SK-N-SH treated with all-trans-retinoic acid at 6 μM for 48 hours (cell line): ENCODE data around the gene DTNA.

ENCODE experiments used
- BACH2 ChIP-seq: fragments of 250-450 bp; sonication (Bioruptor Pico); IDR thresholded peaks from 2 replicates; pipeline ENCODE4 v1.9.0; 2021; ENCODE audit warnings: mild to moderate bottlenecking, borderline replicate concordance
- CSDC2 ChIP-seq: fragments of 250-450 bp; sonication (Bioruptor Pico); IDR thresholded peaks from 2 replicates; pipeline ENCODE4 v1.5.0; 2020; ENCODE audit warnings: mild to moderate bottlenecking, moderate library complexity
- ESRRG ChIP-seq: fragments of 250-450 bp; sonication (Bioruptor Pico); IDR thresholded peaks from 2 replicates; pipeline ENCODE4 v1.6.1; 2021; ENCODE audit warnings: mild to moderate bottlenecking
- ISL1 ChIP-seq: fragments of 250-450 bp; sonication (Bioruptor Pico); IDR thresholded peaks from 2 replicates; pipeline ENCODE4 v2.1.2; 2022; ENCODE audit warnings: mild to moderate bottlenecking, moderate library complexity
- PPARA ChIP-seq: fragments of 250-450 bp; sonication (Bioruptor Pico); IDR thresholded peaks from 2 replicates; pipeline ENCODE4 v1.5.0; 2020; ENCODE audit warnings: mild to moderate bottlenecking, borderline replicate concordance
- ZFP3 ChIP-seq: fragments of 250-450 bp; sonication (Bioruptor Pico); IDR thresholded peaks from 2 replicates; pipeline ENCODE4 v1.5.0; 2020; ENCODE audit warnings: mild to moderate bottlenecking, moderate library complexity
- TF ChIP-seq, protein P1 (sequence below): fragments of 250-450 bp; sonication (Bioruptor Pico); IDR thresholded peaks from 2 replicates; pipeline ENCODE4 v1.5.1; 2020; ENCODE audit warnings: low read depth, mild to moderate bottlenecking, moderate library complexity
- TF ChIP-seq, protein P2 (sequence below): fragments of 250-450 bp; sonication (Bioruptor Pico); IDR thresholded peaks from 2 replicates; pipeline ENCODE4 v1.8.0; 2020; ENCODE audit warnings: mild to moderate bottlenecking, moderate library complexity, borderline replicate concordance
- TF ChIP-seq, protein P3 (sequence below): fragments of 250-450 bp; sonication (Bioruptor Pico); IDR thresholded peaks from 2 replicates; pipeline ENCODE4 v1.5.0; 2020; ENCODE audit warnings: mild to moderate bottlenecking, moderate library complexity

GRCh38 chr18:34921811-34922385 is 211.8 kb downstream of the DTNA start:
- TF ChIP-seq ISL1 (CRISPR knock-in tag) (no peak), BACH2 (CRISPR knock-in tag) (no peak), ESRRG (CRISPR knock-in tag) (no peak), ZFP3 (CRISPR knock-in tag) (no peak), CSDC2 (CRISPR knock-in tag) (no peak), PPARA (CRISPR knock-in tag) (no peak)
- TF ChIP-seq, protein P1, sequence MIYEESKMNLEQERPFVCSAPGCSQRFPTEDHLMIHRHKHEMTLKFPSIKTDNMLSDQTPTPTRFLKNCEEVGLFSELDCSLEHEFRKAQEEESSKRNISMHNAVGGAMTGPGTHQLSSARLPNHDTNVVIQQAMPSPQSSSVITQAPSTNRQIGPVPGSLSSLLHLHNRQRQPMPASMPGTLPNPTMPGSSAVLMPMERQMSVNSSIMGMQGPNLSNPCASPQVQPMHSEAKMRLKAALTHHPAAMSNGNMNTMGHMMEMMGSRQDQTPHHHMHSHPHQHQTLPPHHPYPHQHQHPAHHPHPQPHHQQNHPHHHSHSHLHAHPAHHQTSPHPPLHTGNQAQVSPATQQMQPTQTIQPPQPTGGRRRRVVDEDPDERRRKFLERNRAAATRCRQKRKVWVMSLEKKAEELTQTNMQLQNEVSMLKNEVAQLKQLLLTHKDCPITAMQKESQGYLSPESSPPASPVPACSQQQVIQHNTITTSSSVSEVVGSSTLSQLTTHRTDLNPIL, result no peak
- TF ChIP-seq, protein P2, sequence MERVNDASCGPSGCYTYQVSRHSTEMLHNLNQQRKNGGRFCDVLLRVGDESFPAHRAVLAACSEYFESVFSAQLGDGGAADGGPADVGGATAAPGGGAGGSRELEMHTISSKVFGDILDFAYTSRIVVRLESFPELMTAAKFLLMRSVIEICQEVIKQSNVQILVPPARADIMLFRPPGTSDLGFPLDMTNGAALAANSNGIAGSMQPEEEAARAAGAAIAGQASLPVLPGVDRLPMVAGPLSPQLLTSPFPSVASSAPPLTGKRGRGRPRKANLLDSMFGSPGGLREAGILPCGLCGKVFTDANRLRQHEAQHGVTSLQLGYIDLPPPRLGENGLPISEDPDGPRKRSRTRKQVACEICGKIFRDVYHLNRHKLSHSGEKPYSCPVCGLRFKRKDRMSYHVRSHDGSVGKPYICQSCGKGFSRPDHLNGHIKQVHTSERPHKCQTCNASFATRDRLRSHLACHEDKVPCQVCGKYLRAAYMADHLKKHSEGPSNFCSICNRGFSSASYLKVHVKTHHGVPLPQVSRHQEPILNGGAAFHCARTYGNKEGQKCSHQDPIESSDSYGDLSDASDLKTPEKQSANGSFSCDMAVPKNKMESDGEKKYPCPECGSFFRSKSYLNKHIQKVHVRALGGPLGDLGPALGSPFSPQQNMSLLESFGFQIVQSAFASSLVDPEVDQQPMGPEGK (CRISPR knock-in tag), result no peak
- TF ChIP-seq, protein P3, sequence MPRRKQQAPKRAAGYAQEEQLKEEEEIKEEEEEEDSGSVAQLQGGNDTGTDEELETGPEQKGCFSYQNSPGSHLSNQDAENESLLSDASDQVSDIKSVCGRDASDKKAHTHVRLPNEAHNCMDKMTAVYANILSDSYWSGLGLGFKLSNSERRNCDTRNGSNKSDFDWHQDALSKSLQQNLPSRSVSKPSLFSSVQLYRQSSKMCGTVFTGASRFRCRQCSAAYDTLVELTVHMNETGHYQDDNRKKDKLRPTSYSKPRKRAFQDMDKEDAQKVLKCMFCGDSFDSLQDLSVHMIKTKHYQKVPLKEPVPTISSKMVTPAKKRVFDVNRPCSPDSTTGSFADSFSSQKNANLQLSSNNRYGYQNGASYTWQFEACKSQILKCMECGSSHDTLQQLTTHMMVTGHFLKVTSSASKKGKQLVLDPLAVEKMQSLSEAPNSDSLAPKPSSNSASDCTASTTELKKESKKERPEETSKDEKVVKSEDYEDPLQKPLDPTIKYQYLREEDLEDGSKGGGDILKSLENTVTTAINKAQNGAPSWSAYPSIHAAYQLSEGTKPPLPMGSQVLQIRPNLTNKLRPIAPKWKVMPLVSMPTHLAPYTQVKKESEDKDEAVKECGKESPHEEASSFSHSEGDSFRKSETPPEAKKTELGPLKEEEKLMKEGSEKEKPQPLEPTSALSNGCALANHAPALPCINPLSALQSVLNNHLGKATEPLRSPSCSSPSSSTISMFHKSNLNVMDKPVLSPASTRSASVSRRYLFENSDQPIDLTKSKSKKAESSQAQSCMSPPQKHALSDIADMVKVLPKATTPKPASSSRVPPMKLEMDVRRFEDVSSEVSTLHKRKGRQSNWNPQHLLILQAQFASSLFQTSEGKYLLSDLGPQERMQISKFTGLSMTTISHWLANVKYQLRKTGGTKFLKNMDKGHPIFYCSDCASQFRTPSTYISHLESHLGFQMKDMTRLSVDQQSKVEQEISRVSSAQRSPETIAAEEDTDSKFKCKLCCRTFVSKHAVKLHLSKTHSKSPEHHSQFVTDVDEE, result no peak
